Activated CD4-positive, alpha-beta T cell treated with anti-CD3 and anti-CD28 coated beads for 48 hours (primary cell): Measurements from ENCODE around the gene NISCH.
A peak's percentile ranks its signal among the peaks of the same experiment; 100 is the strongest.

Experiments used
- DNase-seq: peaks from one replicate; pipeline ENCODE4 v3.0.0-alpha.2; 2020

Gene NISCH

GRCh38 chr3:52473026-52473425 is 17.6 kb downstream of the NISCH start:
- DNase-seq, result no peak

- no peak for DNase-seq
Observed at GRCh38 chr3:52477076-52477795, 21.8 kb downstream of the NISCH start.

GRCh38 chr3:52477796-52478095 is 22.3 kb downstream of the NISCH start:
- no peak for DNase-seq

- DNase-seq, result no peak
Observed at GRCh38 chr3:52479037-52479876, 23.9 kb downstream of the NISCH start.

- no peak for DNase-seq
Observed at GRCh38 chr3:52479877-52480575, 24.6 kb downstream of the NISCH start.

GRCh38 chr3:52480768-52481715 is 25.6 kb downstream of the NISCH start:
- DNase-seq, result no peak

GRCh38 chr3:52481819-52482521 is 26.6 kb downstream of the NISCH start:
- peak; percentile 51 for DNase-seq

GRCh38 chr3:52483081-52483480 is 27.7 kb downstream of the NISCH start:
- no peak for DNase-seq

- no peak for DNase-seq
Observed at GRCh38 chr3:52483577-52484381, 28.4 kb downstream of the NISCH start.

GRCh38 chr3:52484680-52485461 is 29.5 kb downstream of the NISCH start:
- no peak for DNase-seq

GRCh38 chr3:52487050-52487787 is 31.8 kb downstream of the NISCH start:
- DNase-seq, result no peak

- DNase-seq, result no peak
Observed at GRCh38 chr3:52487788-52488691, 32.6 kb downstream of the NISCH start.

- no peak for DNase-seq
Observed at GRCh38 chr3:52488746-52489145, 33.3 kb downstream of the NISCH start.

- DNase-seq, result no peak
Observed at GRCh38 chr3:52489453-52489852, 34.0 kb downstream of the NISCH start.

GRCh38 chr3:52490035-52490938 is 34.9 kb downstream of the NISCH start:
- no peak for DNase-seq

- no peak for DNase-seq
Observed at GRCh38 chr3:52490939-52491526, 35.6 kb downstream of the NISCH start.

- DNase-seq, result no peak
Observed at GRCh38 chr3:52492059-52492458, 36.7 kb downstream of the NISCH start.
